Astrocyte of the cerebellum (primary cell): ENCODE measurements around the gene ELOVL6.

Experiments
- DNase-seq: peaks from one replicate; pipeline ENCODE4 v3.0.0-alpha.2; 2011; ENCODE audit warnings: low read depth
- H3K4me3 ChIP-seq: 2 replicates; pipeline ENCODE4 v1.5.1; 2011; ENCODE audit warnings: mild to moderate bottlenecking, low read depth, low read length, moderate library complexity
- CTCF ChIP-seq: IDR thresholded peaks from 2 replicates; pipeline ENCODE4 v1.5.1; 2012; ENCODE audit warnings: low read length, low read depth, moderate library complexity, mild to moderate bottlenecking; ENCODE audit errors: missing control alignments
- in situ Hi-C: cut with HindIII; loops from 2 replicates; pipeline ENCODE4 v1.10.0; 2017; ENCODE audit warnings: low sequenced_read_pairs

The ELOVL6 gene

GRCh38 chr4:110034026-110034393, 164.4 kb downstream of the ELOVL6 start:
- in situ Hi-C loops, result loop anchor here (25.0 kb wide), 1 partner anchor 478 kb away; no protein-coding TSS in a partner anchor
- no peak for TF ChIP-seq CTCF
- no peak for DNase-seq
- H3K4me3 ChIP-seq, result no peak overlapping the region

GRCh38 chr4:110033355-110034025, 164.9 kb downstream of the ELOVL6 start:
- TF ChIP-seq CTCF, result no peak
- H3K4me3 ChIP-seq, result no peak overlapping the region
- no peak for DNase-seq
- in situ Hi-C loops, result loop anchor here (25.0 kb wide), 1 partner anchor 479 kb away; no protein-coding TSS in a partner anchor

- in situ Hi-C loops, result loop anchor here (25.0 kb wide), 1 partner anchor 480 kb away; no protein-coding TSS in a partner anchor
- DNase-seq, result no peak
- H3K4me3 ChIP-seq, result no peak overlapping the region
- no peak for TF ChIP-seq CTCF
Observed at GRCh38 chr4:110032603-110033002, 165.8 kb downstream of the ELOVL6 start.

- in situ Hi-C loops, result loop anchor here (25.0 kb wide), 1 partner anchor 487 kb away; no protein-coding TSS in a partner anchor
- no peak for DNase-seq
Observed at GRCh38 chr4:110025718-110026117, 172.7 kb downstream of the ELOVL6 start.

GRCh38 chr4:110025056-110025455, 173.4 kb downstream of the ELOVL6 start:
- no peak for TF ChIP-seq CTCF
- no peak for DNase-seq
- in situ Hi-C loops, result loop anchor here (25.0 kb wide), 1 partner anchor 487 kb away; no protein-coding TSS in a partner anchor
- H3K4me3 ChIP-seq, result no peak overlapping the region

More at GRCh38 chr4:110025718-110026117, 172.7 kb downstream of the ELOVL6 start:
- TF ChIP-seq CTCF, result no peak
- no peak overlapping the region for H3K4me3 ChIP-seq

GRCh38 chr4:110022457-110022856, 176.0 kb downstream of the ELOVL6 start:
- no peak for DNase-seq
- TF ChIP-seq CTCF, result no peak
- no peak overlapping the region for H3K4me3 ChIP-seq
- in situ Hi-C loops, result no loop called here
